Ovary (tissue), 9 donors: ENCODE data around the gene HTR6. TPM values are rescaled to one million over a fixed set of nuclear protein-coding genes. Genes with fewer than 3 reads are reported as not detected.

Experiments used
- DNase-seq, 5 donors: peaks; one replicate each; pipeline ENCODE4 v3.0.0-alpha.2; 2019 to 2020
- H3K27ac ChIP-seq, 2 donors: fragments of 200-600 bp; one replicate each; pipeline versions ENCODE4 v1.5.1 to v1.8.0; 2019 to 2022
- H3K27me3 ChIP-seq: fragments of 200-600 bp; one replicate; pipeline ENCODE4 v1.8.0; 2022
- H3K36me3 ChIP-seq: fragments of 200-600 bp; sonication (generic); one replicate; pipeline ENCODE4 v1.5.1; 2019
- H3K4me1 ChIP-seq: one replicate; pipeline ENCODE4 v1.8.1; 2013; ENCODE audit warnings: mild to moderate bottlenecking, moderate library complexity; ENCODE audit not compliant: insufficient read depth
- H3K4me3 ChIP-seq: fragments of 200-600 bp; sonication (generic); one replicate; pipeline ENCODE4 v1.5.1; 2017
- H3K9me3 ChIP-seq, 2 donors: fragments of 200-600 bp in 1 of 2; sonication (generic) in 1 of 2; one replicate each; pipeline versions ENCODE4 v1.5.1 to v1.8.1; 2013 to 2019; ENCODE audit warnings: mild to moderate bottlenecking in 1 of 2, moderate library complexity in 1 of 2
- EP300 ChIP-seq: sonication (generic); formaldehyde crosslinking; IDR thresholded peaks from one replicate; pipeline ENCODE4 v1.6.1; 2017; ENCODE audit warnings: antibody characterized with exemption
- POLR2A ChIP-seq: fragments of 450-650 bp; IDR thresholded peaks from one replicate; pipeline ENCODE4 v1.6.1; 2017; ENCODE audit warnings: antibody characterized with exemption, mild to moderate bottlenecking, moderate library complexity
- WGBS, 3 donors: extraction: QIAGEN DNeasy Blood & Tissue Kit in 1 of 3; methylation state at CpG; one replicate each; pipeline versions ENCODE4 v1.1.5 to v1.1.7; 2013 to 2017; 5-methylcytosine and 5-hydroxymethylcytosine counted together
- intact Hi-C, 4 donors: fragments of 100-400 bp; cut with DNase I; formaldehyde crosslinking; loops; one replicate each; pipeline versions ENCODE4 v1.11.0 to v1.15.1; 2022 to 2023
- polyA plus RNA-seq, 2 donors: library from polyadenylated mRNA; stranded (reverse); fragments of 200-250 nt in 1 of 2; fragments of 350-450 nt in 1 of 2; fragmentation: Illumina TruSeq in 1 of 2; extraction: RNeasy Lipid Tissue Mini Kit (QIAGEN cat#74804) in 1 of 2; gene quantifications; one replicate each; pipeline ENCODE4 v1.2.3, GENCODE V29; 2013 to 2014
- total RNA-seq, 7 donors: library from RNA; depleted of rRNA in 2 of 7; stranded (reverse); fragments of >200 nt in 2 of 7; fragmentation: NEBNext Ultra II Directional in 3 of 7; extraction: Animal tissue kit (Norgen Biotek cat#: 25700) in 3 of 7; gene quantifications; one replicate each; pipeline versions ENCODE4 v1.1.0 to v1.2.4, GENCODE V29; 2016 to 2023
- TF ChIP-seq, protein P1 (sequence below), 3 donors: fragments of 450-650 bp in 2 of 3; fragments of 200-600 bp in 1 of 3; IDR thresholded peaks; one replicate each; pipeline versions ENCODE4 v1.5.1 to v1.8.0; 2016 to 2022; ENCODE audit warnings: antibody characterized with exemption in 3 of 3, mild to moderate bottlenecking in 1 of 3
- donor health status: DM: no; HTN: no; CAD: no; lungs with moderate emphysema.
- donor health status: DM: no; HTN: no; CAD: no.
- donor health status: Bipolar disorder and iron deficiency.
- donor health status: DM: yes; HTN: yes; CAD: no.
- donor health status: DM: no; HTN: no; CAD: no.
- donor health status: DM: yes; HTN: yes; CAD: no.

The HTR6 gene
- total and polyA plus RNA-seq, 9 donors, result not detected

DNA sequence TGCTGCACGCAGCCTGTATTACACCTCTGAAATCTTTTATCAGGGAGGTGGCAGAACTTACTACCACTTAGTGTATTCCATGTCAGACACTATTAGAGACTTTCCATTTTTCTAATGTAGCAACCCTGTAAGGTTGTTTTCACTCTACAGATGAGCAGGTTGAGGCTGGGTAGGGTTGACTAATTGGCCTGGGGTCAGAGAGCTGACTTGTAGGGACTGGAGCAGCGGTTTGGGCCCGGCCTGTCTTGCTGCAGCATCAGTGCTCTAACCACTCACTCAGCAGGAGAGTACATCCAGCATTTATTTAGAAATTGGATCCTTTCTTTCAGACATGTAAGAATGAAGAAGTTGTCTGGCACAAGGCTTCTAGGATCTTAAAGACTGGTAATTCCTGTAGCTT is 46.2 kb upstream of the HTR6 start:
- intact Hi-C loops, result no loop called here
- DNase-seq, result no peak

DNA sequence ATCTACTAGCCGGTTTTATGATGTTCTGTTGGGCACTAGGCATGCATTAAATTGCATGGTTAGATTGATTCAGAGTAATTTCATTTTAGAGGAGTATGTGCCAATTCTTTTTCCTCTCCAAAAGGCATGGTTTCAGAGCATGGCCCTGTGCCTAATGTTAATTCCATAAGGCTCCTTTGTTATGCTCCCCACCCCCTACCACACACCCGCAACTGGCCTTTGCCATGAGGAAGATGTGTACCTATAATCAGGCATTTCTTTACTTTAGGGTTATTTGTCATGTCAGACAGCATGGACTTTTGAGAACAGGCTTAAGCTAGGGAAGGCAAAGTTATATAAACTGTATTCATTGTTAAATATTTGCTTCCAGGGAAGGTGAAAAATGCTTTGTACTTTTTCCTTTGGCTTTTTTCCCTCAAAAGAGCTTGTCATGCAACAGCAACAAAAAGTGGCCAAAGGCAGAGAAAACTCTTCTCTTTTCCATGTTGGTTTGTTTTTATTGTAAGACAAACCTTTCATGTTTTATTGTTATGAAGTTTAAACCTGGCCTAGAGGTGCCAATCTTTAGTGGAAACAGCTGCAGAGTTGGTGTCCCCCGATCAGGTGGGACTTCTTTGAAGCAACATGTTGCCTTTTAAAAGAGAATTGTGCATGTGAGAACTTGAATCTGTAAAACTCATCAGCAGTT is 44.8 kb upstream of the HTR6 start:
- WGBS, 3 donors, result 58 to 67% (median 67%) methylated on average over 3 of the region's 3 CpGs
- H3K27ac ChIP-seq, result no peak overlapping the region
- intact Hi-C loops, result no loop called here
- no peak overlapping the region for H3K4me3 ChIP-seq
- H3K9me3 ChIP-seq, result no peaks in the 10 kb centered on the region
- peaks cover 12% of the 10 kb centered on the region for H3K4me1 ChIP-seq
- no peak for DNase-seq
- no peaks in the 10 kb centered on the region for H3K36me3 ChIP-seq
- H3K27me3 ChIP-seq, result no peaks in the 10 kb centered on the region
- TF ChIP-seq POLR2A, result no peak
- no peak for TF ChIP-seq EP300
- TF ChIP-seq, protein P1, sequence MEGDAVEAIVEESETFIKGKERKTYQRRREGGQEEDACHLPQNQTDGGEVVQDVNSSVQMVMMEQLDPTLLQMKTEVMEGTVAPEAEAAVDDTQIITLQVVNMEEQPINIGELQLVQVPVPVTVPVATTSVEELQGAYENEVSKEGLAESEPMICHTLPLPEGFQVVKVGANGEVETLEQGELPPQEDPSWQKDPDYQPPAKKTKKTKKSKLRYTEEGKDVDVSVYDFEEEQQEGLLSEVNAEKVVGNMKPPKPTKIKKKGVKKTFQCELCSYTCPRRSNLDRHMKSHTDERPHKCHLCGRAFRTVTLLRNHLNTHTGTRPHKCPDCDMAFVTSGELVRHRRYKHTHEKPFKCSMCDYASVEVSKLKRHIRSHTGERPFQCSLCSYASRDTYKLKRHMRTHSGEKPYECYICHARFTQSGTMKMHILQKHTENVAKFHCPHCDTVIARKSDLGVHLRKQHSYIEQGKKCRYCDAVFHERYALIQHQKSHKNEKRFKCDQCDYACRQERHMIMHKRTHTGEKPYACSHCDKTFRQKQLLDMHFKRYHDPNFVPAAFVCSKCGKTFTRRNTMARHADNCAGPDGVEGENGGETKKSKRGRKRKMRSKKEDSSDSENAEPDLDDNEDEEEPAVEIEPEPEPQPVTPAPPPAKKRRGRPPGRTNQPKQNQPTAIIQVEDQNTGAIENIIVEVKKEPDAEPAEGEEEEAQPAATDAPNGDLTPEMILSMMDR (IDR thresholded peaks at IDR 0.05), result no peak

More for the DNA sequence above, 46.2 kb upstream of the HTR6 start:
- 94 to 97% (median 97%) methylated on average over 3 of the region's 3 CpGs for WGBS, 3 donors
- Histone ChIP-seq H3K27me3 (no peaks in the 10 kb centered on the region), H3K9me3 (no peaks in the 10 kb centered on the region), H3K36me3 (no peaks in the 10 kb centered on the region), H3K4me3 (no peak overlapping the region), H3K27ac (no peak overlapping the region), H3K4me1 (peaks cover 14% of the 10 kb centered on the region)
- TF ChIP-seq, protein P1 (IDR thresholded peaks at IDR 0.05), result no peak
- TF ChIP-seq POLR2A (no peak), EP300 (no peak)

DNA sequence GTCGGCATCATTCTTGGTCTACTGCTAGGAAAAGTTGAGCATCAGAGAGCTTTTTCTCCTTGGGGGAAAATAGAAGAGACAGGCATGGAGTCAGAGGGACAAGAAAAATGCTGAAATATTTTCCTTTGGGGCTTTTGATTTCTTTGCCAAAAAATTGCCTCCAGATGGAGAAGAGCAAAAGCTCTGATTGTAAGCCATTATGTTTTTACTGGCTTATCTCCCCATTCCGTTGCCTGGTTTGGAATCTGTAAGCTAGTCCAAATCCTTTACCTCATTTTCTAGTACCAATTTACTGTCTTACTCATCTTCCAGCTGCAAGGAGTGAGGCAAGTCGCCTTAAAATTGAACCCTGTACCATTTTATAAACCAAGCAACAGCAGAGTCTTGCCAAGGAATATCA is 43.9 kb upstream of the HTR6 start:
- Histone ChIP-seq H3K9me3 (no peaks in the 10 kb centered on the region), H3K27me3 (no peaks in the 10 kb centered on the region), H3K4me3 (no peak overlapping the region), H3K27ac (no peak overlapping the region), H3K4me1 (peaks cover 10% of the 10 kb centered on the region), H3K36me3 (no peaks in the 10 kb centered on the region)
- TF ChIP-seq POLR2A (no peak), EP300 (no peak)
- TF ChIP-seq, protein P1 (IDR thresholded peaks at IDR 0.05), result no peak
- intact Hi-C loops, result no loop called here
- DNase-seq, result no peak
- 21 to 44% (median 23%) methylated on average over 3 of the region's 3 CpGs for WGBS, 3 donors

DNA sequence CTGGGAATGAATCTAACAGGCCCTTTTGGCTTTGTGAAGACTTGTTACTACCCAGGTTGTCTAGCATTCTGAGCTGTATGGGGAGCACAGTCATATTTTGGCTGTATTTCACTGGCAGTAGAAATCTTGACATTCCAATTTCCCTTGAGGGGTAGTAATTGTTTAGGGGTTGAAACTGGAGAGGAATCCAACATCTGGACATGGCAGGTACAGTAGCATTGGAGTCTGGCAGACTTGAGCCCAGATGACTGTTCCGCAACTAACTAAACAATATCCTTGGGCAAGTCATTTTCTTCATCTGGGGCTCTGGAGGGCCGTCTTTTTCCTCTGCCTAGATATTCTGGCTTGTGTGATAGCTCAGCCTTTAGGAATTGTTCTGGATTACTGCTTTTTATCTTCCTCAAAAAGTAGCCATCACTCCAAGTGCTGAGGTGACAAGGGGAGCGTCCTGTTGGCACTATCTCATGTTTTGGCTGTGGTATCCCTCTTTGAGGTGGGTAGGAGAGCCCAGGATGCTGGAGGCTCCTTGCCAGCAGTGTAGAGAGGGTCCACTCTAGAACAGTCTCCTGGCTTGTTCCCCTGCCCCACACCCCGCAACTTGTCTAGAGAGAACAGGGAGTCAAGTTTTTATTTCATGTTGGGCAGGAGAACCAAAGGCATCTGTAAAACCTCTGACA is 43.3 kb upstream of the HTR6 start:
- intact Hi-C loops, result no loop called here
- Histone ChIP-seq H3K9me3 (no peaks in the 10 kb centered on the region), H3K4me3 (no peak overlapping the region), H3K36me3 (no peaks in the 10 kb centered on the region), H3K27me3 (no peaks in the 10 kb centered on the region), H3K27ac (no peak overlapping the region), H3K4me1 (peaks cover 15% of the 10 kb centered on the region)
- DNase-seq, result no peak
- TF ChIP-seq, protein P1 (IDR thresholded peaks at IDR 0.05), result no peak
- 90 to 95% (median 91%) methylated on average over 4 of the region's 4 CpGs for WGBS, 3 donors
